Right cardiac atrium (tissue), 5 donors: ENCODE data around the gene OTOP3. TPM values are rescaled to one million over a fixed set of nuclear protein-coding genes. Genes with fewer than 3 reads are reported as not detected.
"Not testable (repeated sequence)": the region's sequence is repeated elsewhere in the genome, so short reads cannot be mapped to it uniquely, and the experiment has no call there.

Experiments used
- ATAC-seq, 2 donors: fragments of 200-7000 bp; cut with Tn5 transposase; one replicate each; pipeline versions ENCODE4 v1.8.0 to v1.9.1; 2020; ENCODE audit warnings: moderate library complexity in 2 of 2, mild to moderate bottlenecking in 1 of 2
- DNase-seq, 3 donors: peaks; one replicate each; pipeline ENCODE4 v3.0.0-alpha.2; 2020
- H3K27ac ChIP-seq: one replicate; pipeline ENCODE4 v1.5.1; 2013; ENCODE audit warnings: mild to moderate bottlenecking, low read length, control low read depth, moderate library complexity
- H3K27me3 ChIP-seq: one replicate; pipeline ENCODE4 v1.6.1; 2013; ENCODE audit not compliant: control insufficient read depth, insufficient read depth
- H3K4me1 ChIP-seq: one replicate; pipeline ENCODE4 v1.6.1; 2013; ENCODE audit warnings: low read length; ENCODE audit not compliant: control insufficient read depth, insufficient read depth
- H3K4me3 ChIP-seq: one replicate; pipeline ENCODE4 v1.5.1; 2013; ENCODE audit warnings: low read length, control low read depth
- H3K9me3 ChIP-seq: one replicate; pipeline ENCODE4 v1.6.1; 2013; ENCODE audit warnings: low read length; ENCODE audit not compliant: control insufficient read depth
- WGBS: extraction: QIAGEN DNeasy Blood & Tissue Kit; methylation state at CpG from one replicate; pipeline ENCODE4 v1.1.7; 2013; 5-methylcytosine and 5-hydroxymethylcytosine counted together
- intact Hi-C, 4 donors: fragments of 100-400 bp; cut with DNase I; formaldehyde crosslinking; loops; one replicate each; pipeline versions ENCODE4 v1.11.0 to v1.14.0; 2022 to 2023
- polyA plus RNA-seq: library from polyadenylated mRNA; stranded (reverse); fragments of 200-250 nt; gene quantifications from one replicate; pipeline ENCODE4 v1.2.3, GENCODE V29; 2013
- total RNA-seq, 4 donors: library from RNA; stranded (reverse); fragmentation: NEBNext Ultra II Directional; extraction: Animal tissue kit (Norgen Biotek cat#: 25700); gene quantifications; one replicate each; pipeline ENCODE4 v1.2.1, GENCODE V29; 2021
- donor health status: healthy with polysubstance abuse.
- donor health status: DM: no; HTN: yes; CAD: no.
- donor health status: DM: no; HTN: no; CAD: no.
- donor health status: DM: no; HTN: yes; CAD: no; lungs with severe emphysema.
- donor health status: DM: yes; HTN: yes; CAD: no.

The OTOP3 gene
- total and polyA plus RNA-seq, 5 donors, result not detected

GRCh38 chr17:74964246-74964761 is 28.6 kb downstream of the OTOP3 start:
- no peaks in the 10 kb centered on the region for H3K4me1 ChIP-seq
- ATAC-seq (no peak), DNase-seq (peak in 1 of 3 donors; percentile 33)
- no peaks in the 10 kb centered on the region for H3K9me3 ChIP-seq
- H3K27me3 ChIP-seq, result no peaks in the 10 kb centered on the region
- no peak overlapping the region for H3K27ac ChIP-seq
- WGBS, result 88% methylated on average over 12 of the region's 12 CpGs
- intact Hi-C loops, result loop anchor here in 3 of 4 donors (5.0 to 10.0 kb wide), 3 partner anchors 48 to 238 kb away; partner anchors contain the start of gene MRPL58 (in 1 of the 3)
- no peak overlapping the region for H3K4me3 ChIP-seq

DNA sequence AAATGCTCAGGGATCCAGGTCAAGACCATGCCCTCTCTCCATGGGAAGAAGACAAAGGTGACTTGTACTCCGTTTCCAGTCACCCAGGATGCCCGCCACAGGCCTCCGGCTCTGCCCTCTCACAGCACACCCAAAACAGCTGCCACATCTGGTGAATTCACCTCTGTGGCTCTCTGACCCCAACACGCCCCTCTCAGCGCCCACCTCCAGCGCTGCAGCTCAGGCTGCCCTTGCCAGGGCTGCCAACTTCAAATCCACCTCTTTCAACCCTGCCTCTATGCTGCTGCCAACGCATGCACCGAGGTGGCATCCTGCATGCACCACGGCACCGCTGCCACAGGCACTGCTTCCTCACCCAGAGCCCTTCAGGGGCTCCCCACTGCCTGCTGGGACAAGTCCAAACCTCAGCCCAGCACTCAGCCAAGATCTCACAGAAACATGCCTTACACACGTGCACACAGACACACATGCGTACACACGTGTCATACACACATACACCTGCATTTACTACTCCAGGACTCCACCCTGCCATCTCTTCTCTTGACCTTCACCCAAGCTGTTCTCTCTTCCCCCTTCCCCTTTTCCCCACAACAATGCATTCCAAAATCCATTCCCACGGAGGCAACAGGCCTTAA is 29.4 kb downstream of the OTOP3 start:
- no peak for ATAC-seq
- DNase-seq, result peak in 1 of 3 donors; percentile 17
- Histone ChIP-seq H3K27me3 (no peaks in the 10 kb centered on the region), H3K4me1 (no peaks in the 10 kb centered on the region), H3K4me3 (no peak overlapping the region), H3K9me3 (no peaks in the 10 kb centered on the region), H3K27ac (no peak overlapping the region)
- intact Hi-C loops, result loop anchor here in 3 of 4 donors (5.0 to 10.0 kb wide), 3 partner anchors 47 to 237 kb away; partner anchors contain the start of gene MRPL58 (in 1 of the 3)
- WGBS, result 88% methylated on average over 14 of the region's 14 CpGs

GRCh38 chr17:74968361-74968780 is 32.7 kb downstream of the OTOP3 start:
- peak in 1 of 3 donors; percentile 31 for DNase-seq
- 80% methylated on average over 5 of the region's 5 CpGs for WGBS
- ATAC-seq, result no peak
- Histone ChIP-seq H3K27me3 (no peaks in the 10 kb centered on the region), H3K9me3 (no peaks in the 10 kb centered on the region), H3K4me1 (no peaks in the 10 kb centered on the region), H3K4me3 (no peak overlapping the region), H3K27ac (no peak overlapping the region)
- intact Hi-C loops, result loop anchor here in 1 of 4 donors (10.0 kb wide), 1 partner anchor 56 kb away; no protein-coding TSS in a partner anchor

- not testable (repeated sequence) for H3K4me1 ChIP-seq, ATAC-seq, DNase-seq, H3K9me3 ChIP-seq, H3K27ac ChIP-seq, H3K4me3 ChIP-seq, H3K27me3 ChIP-seq
- intact Hi-C loops, result loop anchor here in 1 of 4 donors (10.0 kb wide), 1 partner anchor 55 kb away; no protein-coding TSS in a partner anchor
- WGBS, result 90% methylated on average over 5 of the region's 5 CpGs
Measured at GRCh38 chr17:74969501-74969900, 33.8 kb downstream of the OTOP3 start.

GRCh38 chr17:74970395-74970794 is 34.7 kb downstream of the OTOP3 start:
- DNase-seq, result peak in 1 of 3 donors; percentile 53
- intact Hi-C loops, result no loop called here
- peak overlapping the region; percentile 21 for H3K4me3 ChIP-seq
- no peaks in the 10 kb centered on the region for H3K4me1 ChIP-seq
- H3K27me3 ChIP-seq, result no peaks in the 10 kb centered on the region
- ATAC-seq, result peak; percentile 63 to 78
- no peaks in the 10 kb centered on the region for H3K9me3 ChIP-seq
- 75% methylated on average over 3 of the region's 3 CpGs for whole genome bisulfite sequencing
- H3K27ac ChIP-seq, result peak overlapping the region; percentile 60

GRCh38 chr17:74971069-74971841 is 35.6 kb downstream of the OTOP3 start:
- WGBS, result 64% methylated on average over 8 of the region's 8 CpGs
- Histone ChIP-seq H3K4me3 (peak overlapping the region; percentile 67), H3K27ac (peak overlapping the region; percentile 60), H3K27me3 (no peaks in the 10 kb centered on the region), H3K9me3 (no peaks in the 10 kb centered on the region), H3K4me1 (no peaks in the 10 kb centered on the region)
- DNase-seq (peak in 1 of 3 donors; percentile 31), ATAC-seq (peak in 1 of 2 donors; percentile 2)
- intact Hi-C loops, result no loop called here

DNA sequence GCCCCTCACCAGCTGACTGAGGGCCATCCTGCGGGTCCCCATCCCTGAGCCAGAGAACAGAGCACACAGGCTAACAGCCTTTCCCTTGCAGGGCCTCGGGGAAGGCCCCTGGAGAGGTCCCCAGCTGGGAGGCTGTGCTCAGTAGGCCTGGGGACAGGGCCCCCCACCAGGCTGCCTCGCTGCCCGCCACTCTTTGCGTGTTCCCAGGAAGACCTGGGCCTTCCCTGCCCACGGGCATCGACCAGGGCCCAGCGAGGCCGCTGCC is 36.1 kb downstream of the OTOP3 start:
- H3K9me3 ChIP-seq, result no peaks in the 10 kb centered on the region
- no peaks in the 10 kb centered on the region for H3K27me3 ChIP-seq
- no peak overlapping the region for H3K27ac ChIP-seq
- peak overlapping the region; percentile 67 for H3K4me3 ChIP-seq
- ATAC-seq, result no peak
- no peaks in the 10 kb centered on the region for H3K4me1 ChIP-seq
- WGBS, result 22% methylated on average over 9 of the region's 9 CpGs
- no peak for DNase-seq
- intact Hi-C loops, result no loop called here

DNA sequence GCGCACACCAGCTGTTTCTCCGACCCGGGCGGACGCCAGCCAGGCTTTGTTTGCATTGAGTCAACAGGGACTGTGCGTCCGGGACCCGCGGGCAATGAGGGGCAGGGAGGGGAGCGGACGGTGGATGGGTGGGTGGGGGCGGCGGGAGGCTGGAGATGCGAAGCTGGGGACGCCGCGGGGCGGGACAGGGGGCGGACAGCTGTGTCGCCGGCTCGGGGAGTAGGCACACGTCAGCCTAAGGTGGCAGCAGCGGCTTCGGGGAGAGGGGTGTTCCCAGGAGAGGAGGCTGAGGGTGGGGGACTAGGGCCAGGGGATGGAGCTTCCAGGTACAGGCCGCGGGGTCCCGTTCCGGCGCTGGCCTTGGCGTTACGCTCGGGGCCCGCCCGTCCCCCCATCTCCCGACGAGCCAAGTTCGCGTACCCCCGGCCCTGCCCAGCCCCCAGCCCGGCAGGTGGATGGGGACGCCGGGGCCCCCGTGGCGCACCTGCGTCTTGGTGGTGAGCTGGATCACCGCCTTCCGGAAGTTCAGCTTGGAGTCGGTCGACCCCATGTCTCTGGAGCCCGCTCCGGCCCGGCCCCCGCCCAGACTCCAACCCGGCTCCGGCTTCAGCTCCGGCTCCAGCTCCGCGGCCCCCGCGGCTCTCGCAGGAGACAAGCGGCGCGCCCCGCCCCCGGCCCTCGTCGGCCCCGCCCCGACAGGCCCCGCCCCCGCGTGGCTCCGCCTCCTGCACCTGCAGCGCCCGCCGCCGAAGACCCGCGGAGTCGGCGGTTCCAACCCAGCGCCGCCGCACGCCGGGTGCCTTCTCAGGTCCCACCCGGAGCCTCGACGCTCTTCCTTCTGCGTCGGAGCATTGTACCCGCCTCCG is 36.6 kb downstream of the OTOP3 start, which contains the start of gene HID1:
HID1 (minus strand) TSS at position 653 of the 866 bp plus-strand sequence; CDS start at position 550, 103 bp downstream.
- Histone ChIP-seq H3K27me3 (no peaks in the 10 kb centered on the region), H3K9me3 (no peaks in the 10 kb centered on the region), H3K27ac (no peak within 1 kb of the TSS), H3K4me1 (no peaks in the 10 kb centered on the region), H3K4me3 (peak within 1 kb of the TSS; percentile 67)
- ATAC-seq (peak; percentile 75 to 76), DNase-seq (peak; percentile 65 to 86 (median 84))
- WGBS, result 1% methylated on average over 95 of the region's 95 CpGs
- intact Hi-C loops, result no loop called here

GRCh38 chr17:74972973-74973328 is 37.3 kb downstream of the OTOP3 start:
- H3K4me1 ChIP-seq, result no peaks in the 10 kb centered on the region
- H3K9me3 ChIP-seq, result no peaks in the 10 kb centered on the region
- ATAC-seq, result no peak
- intact Hi-C loops, result no loop called here
- no peak overlapping the region for H3K27ac ChIP-seq
- H3K27me3 ChIP-seq, result no peaks in the 10 kb centered on the region
- 15% methylated on average over 17 of the region's 17 CpGs for WGBS
- DNase-seq, result no peak
- peak overlapping the region; percentile 67 for H3K4me3 ChIP-seq

- Histone ChIP-seq H3K27me3 (no peaks in the 10 kb centered on the region), H3K4me1 (no peaks in the 10 kb centered on the region), H3K27ac (no peak overlapping the region), H3K9me3 (no peaks in the 10 kb centered on the region), H3K4me3 (no peak overlapping the region)
- WGBS, result 79% methylated on average over 4 of the region's 4 CpGs
- ATAC-seq, result no peak
- DNase-seq, result no peak
- intact Hi-C loops, result no loop called here
Measured at GRCh38 chr17:74975943-74976342, 40.2 kb downstream of the OTOP3 start.
